Liver (tissue), 9 donors: ENCODE results near the gene CPLANE2. TPM values are rescaled to one million over a fixed set of nuclear protein-coding genes. Genes with fewer than 3 reads are reported as not detected.

Source experiments
- DNase-seq: peaks from one replicate; pipeline ENCODE4 v3.0.0-alpha.2; 2017; ENCODE audit warnings: low spot score
- H3K27ac ChIP-seq, 2 donors: one replicate each; pipeline ENCODE4 v1.7.0; 2013; ENCODE audit warnings: inconsistent platforms in 2 of 2, low read length in 2 of 2, control low read depth in 1 of 2, low read depth in 1 of 2, mild to moderate bottlenecking in 1 of 2
- H3K27me3 ChIP-seq, 4 donors: one replicate each; pipeline versions ENCODE4 v1.6.1 to v1.7.0; 2013; ENCODE audit warnings: low read length in 3 of 4, inconsistent platforms in 1 of 4, mild to moderate bottlenecking in 1 of 4, moderate library complexity in 1 of 4; ENCODE audit not compliant: control insufficient read depth in 4 of 4, insufficient read depth in 4 of 4
- H3K36me3 ChIP-seq, 4 donors: one replicate each; pipeline versions ENCODE4 v1.6.1 to v1.7.0; 2013; ENCODE audit warnings: low read length in 3 of 4, mild to moderate bottlenecking in 3 of 4, low read depth in 1 of 4, moderate library complexity in 1 of 4; ENCODE audit not compliant: control insufficient read depth in 4 of 4, insufficient read depth in 3 of 4
- H3K4me1 ChIP-seq, 4 donors: one replicate each; pipeline versions ENCODE4 v1.6.1 to v1.7.0; 2013; ENCODE audit warnings: low read length in 3 of 4, mild to moderate bottlenecking in 3 of 4, moderate library complexity in 1 of 4; ENCODE audit not compliant: control insufficient read depth in 4 of 4, insufficient read depth in 4 of 4
- H3K4me3 ChIP-seq, 3 donors: one replicate each; pipeline versions ENCODE4 v1.6.1 to v1.7.0; 2013; ENCODE audit warnings: low read length in 3 of 3, control low read depth in 1 of 3, low read depth in 1 of 3, mild to moderate bottlenecking in 1 of 3
- H3K9ac ChIP-seq, 2 donors: one replicate each; pipeline ENCODE4 v1.7.0; 2013; ENCODE audit warnings: low read length in 2 of 2, mild to moderate bottlenecking in 2 of 2, moderate library complexity in 2 of 2, control low read depth in 1 of 2, low read depth in 1 of 2
- H3K9me3 ChIP-seq, 4 donors: one replicate each; pipeline versions ENCODE4 v1.6.1 to v1.7.0; 2013; ENCODE audit warnings: low read length in 3 of 4; ENCODE audit not compliant: control insufficient read depth in 4 of 4
- EGR1 ChIP-seq, 2 donors: IDR thresholded peaks; 2 replicates each; pipeline ENCODE4 v1.6.1; 2016 to 2018; ENCODE audit warnings: antibody characterized with exemption in 2 of 2, low read depth in 2 of 2
- FOXA2 ChIP-seq: IDR thresholded peaks from 2 replicates; pipeline ENCODE4 v1.6.1; 2016; ENCODE audit warnings: antibody characterized with exemption
- GABPA ChIP-seq, 2 donors: IDR thresholded peaks in 1 of 2; conservative IDR thresholded peaks in 1 of 2; 2 replicates each; pipeline ENCODE4 v1.6.1; 2016; ENCODE audit warnings: antibody characterized with exemption in 2 of 2, mild to moderate bottlenecking in 1 of 2, moderate library complexity in 1 of 2
- HNF4A ChIP-seq, 2 donors: conservative IDR thresholded peaks; 2 replicates each; pipeline ENCODE4 v1.6.1; 2016; ENCODE audit warnings: antibody characterized with exemption in 2 of 2, mild to moderate bottlenecking in 2 of 2
- HNF4G ChIP-seq: IDR thresholded peaks from 2 replicates; pipeline ENCODE4 v1.6.1; 2016; ENCODE audit warnings: antibody characterized with exemption
- JUND ChIP-seq, 2 donors: IDR thresholded peaks; 2 replicates each; pipeline ENCODE4 v1.6.1; 2016; ENCODE audit warnings: antibody characterized with exemption in 2 of 2
- RAD21 ChIP-seq, 2 donors: IDR thresholded peaks; 2 replicates each; pipeline ENCODE4 v1.6.1; 2016; ENCODE audit warnings: antibody characterized with exemption in 2 of 2, mild to moderate bottlenecking in 2 of 2
- RXRA ChIP-seq, 2 donors: IDR thresholded peaks; 2 replicates each; pipeline ENCODE4 v1.6.1; 2017 to 2018; ENCODE audit warnings: antibody characterized with exemption in 2 of 2, mild to moderate bottlenecking in 1 of 2
- SP1 ChIP-seq: IDR thresholded peaks from 2 replicates; pipeline ENCODE4 v1.6.1; 2018; ENCODE audit warnings: antibody characterized with exemption, mild to moderate bottlenecking
- TAF1 ChIP-seq: conservative IDR thresholded peaks from 2 replicates; pipeline ENCODE4 v1.6.1; 2016; ENCODE audit warnings: antibody characterized with exemption, mild to moderate bottlenecking
- YY1 ChIP-seq: IDR thresholded peaks from 2 replicates; pipeline ENCODE4 v1.6.1; 2016; ENCODE audit warnings: antibody characterized with exemption, mild to moderate bottlenecking
- WGBS: extraction: QIAGEN DNeasy Blood & Tissue Kit; methylation state at CpG from one replicate; pipeline ENCODE4 v1.1.7; 2013; 5-methylcytosine and 5-hydroxymethylcytosine counted together
- polyA plus RNA-seq, 2 donors: library from polyadenylated mRNA; stranded (reverse) in 1 of 2; unstranded in 1 of 2; fragments of 200-250 nt in 1 of 2; fragments of >200 nt in 1 of 2; fragmentation: Nextera tagmentation in 1 of 2; extraction: Ambion mirVana in 1 of 2; gene quantifications; one replicate each; pipeline versions ENCODE4 v1.2.1 to v1.2.3, GENCODE V29; 2013 to 2015
- total RNA-seq, 2 donors: library from RNA; depleted of rRNA; stranded (reverse); fragments of >200 nt; gene quantifications; one replicate each; pipeline ENCODE4 v1.2.3, GENCODE V29; 2014
- TF ChIP-seq, protein P1 (sequence below): fragments of 150-350 bp; IDR thresholded peaks from 2 replicates; pipeline ENCODE4 v1.5.1; 2017; ENCODE audit warnings: improper control_type of control experiment, low read depth, low read length; ENCODE audit not compliant: missing input control
- TF ChIP-seq, protein P2 (sequence below): IDR thresholded peaks from 2 replicates; pipeline ENCODE4 v1.6.1; 2016; ENCODE audit warnings: antibody characterized with exemption
- TF ChIP-seq, protein P3 (sequence below): IDR thresholded peaks from 2 replicates; pipeline ENCODE4 v1.6.1; 2016; ENCODE audit warnings: antibody characterized with exemption
- TF ChIP-seq, protein P4 (sequence below): IDR thresholded peaks from 2 replicates; pipeline ENCODE4 v1.6.1; 2016; ENCODE audit warnings: antibody characterized with exemption
- TF ChIP-seq, protein P5 (sequence below): IDR thresholded peaks from 2 replicates; pipeline ENCODE4 v1.6.1; 2016; ENCODE audit warnings: antibody characterized with exemption, mild to moderate bottlenecking
- donor health status: healthy.
- donor health status: healthy.
- donor health status: healthy.
- donor health status: healthy.
- donor health status: healthy.

Gene CPLANE2
- total and polyA plus RNA-seq, 4 donors = 0.96 to 2.7 (median 2.5) TPM

DNA sequence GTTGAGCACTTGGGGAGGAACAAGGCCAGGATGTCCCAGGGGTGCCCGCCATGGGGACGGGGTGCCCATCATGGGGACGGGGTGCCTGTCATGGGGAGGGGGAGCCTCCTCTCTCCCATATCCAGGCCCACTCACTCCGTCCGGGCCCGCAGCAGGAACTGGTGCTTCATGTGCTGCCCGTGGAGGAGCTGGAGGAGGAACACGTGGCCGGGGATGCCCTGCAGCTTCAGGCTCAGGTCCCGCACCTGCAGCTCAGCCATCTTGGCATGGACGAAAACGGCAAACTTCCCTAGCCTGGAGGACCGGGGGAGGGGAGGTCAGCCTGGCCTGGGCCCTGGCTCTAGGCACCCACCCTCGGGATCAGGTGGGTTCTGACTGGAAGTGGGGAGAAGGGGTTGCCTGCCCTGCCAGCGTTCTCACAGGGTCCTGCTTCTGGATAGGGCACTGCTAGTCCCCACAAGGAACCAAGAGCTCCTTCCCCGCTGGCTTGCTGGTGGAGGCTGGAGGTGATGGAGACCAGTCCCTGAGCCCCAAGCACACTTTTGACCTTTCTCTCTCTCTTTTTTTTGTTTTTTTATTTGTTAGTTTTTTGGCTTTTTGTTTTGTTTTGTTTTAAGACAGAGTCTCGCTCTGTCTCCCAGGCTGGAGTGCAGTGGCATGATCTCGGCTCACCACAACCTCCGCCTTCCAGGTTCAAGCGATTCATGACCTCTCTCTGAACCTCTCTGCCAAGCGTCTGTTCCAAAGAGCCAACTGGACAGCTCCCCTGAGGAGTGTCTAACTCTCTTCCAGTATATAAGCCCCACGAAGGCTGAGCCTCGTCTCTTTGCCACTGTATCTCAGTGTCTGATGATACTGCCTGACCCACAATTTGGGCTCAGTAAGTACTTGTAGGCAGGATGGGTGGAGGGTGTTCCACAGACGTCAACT lies 34.4 kb downstream of the CPLANE2 start:
- Histone ChIP-seq H3K9ac (no peak overlapping the region), H3K4me1 (peaks cover 0 to 7% (median under 1%) of the 10 kb centered on the region in 4 donors), H3K9me3 (no peaks in the 10 kb centered on the region), H3K27me3 (no peaks in the 10 kb centered on the region), H3K4me3 (no peak overlapping the region), H3K27ac (no peak overlapping the region), H3K36me3 (no peaks in the 10 kb centered on the region)
- WGBS = 92% methylated on average over 24 of the region's 24 CpGs
- DNase-seq = no peak
- TF ChIP-seq RXRA (IDR thresholded peaks at IDR 0.05) = no peak
- TF ChIP-seq YY1 = no peak
- no peak for TF ChIP-seq GABPA (IDR thresholded peaks at IDR 0.05 in 1 of 2, conservative IDR thresholded peaks at IDR 0.05 in 1 of 2)
- TF ChIP-seq, protein P1, sequence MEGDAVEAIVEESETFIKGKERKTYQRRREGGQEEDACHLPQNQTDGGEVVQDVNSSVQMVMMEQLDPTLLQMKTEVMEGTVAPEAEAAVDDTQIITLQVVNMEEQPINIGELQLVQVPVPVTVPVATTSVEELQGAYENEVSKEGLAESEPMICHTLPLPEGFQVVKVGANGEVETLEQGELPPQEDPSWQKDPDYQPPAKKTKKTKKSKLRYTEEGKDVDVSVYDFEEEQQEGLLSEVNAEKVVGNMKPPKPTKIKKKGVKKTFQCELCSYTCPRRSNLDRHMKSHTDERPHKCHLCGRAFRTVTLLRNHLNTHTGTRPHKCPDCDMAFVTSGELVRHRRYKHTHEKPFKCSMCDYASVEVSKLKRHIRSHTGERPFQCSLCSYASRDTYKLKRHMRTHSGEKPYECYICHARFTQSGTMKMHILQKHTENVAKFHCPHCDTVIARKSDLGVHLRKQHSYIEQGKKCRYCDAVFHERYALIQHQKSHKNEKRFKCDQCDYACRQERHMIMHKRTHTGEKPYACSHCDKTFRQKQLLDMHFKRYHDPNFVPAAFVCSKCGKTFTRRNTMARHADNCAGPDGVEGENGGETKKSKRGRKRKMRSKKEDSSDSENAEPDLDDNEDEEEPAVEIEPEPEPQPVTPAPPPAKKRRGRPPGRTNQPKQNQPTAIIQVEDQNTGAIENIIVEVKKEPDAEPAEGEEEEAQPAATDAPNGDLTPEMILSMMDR = no peak
- TF ChIP-seq SP1 = no peak
- TF ChIP-seq, protein P2, sequence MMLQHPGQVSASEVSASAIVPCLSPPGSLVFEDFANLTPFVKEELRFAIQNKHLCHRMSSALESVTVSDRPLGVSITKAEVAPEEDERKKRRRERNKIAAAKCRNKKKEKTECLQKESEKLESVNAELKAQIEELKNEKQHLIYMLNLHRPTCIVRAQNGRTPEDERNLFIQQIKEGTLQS = no peak
- TF ChIP-seq JUND (IDR thresholded peaks at IDR 0.05) = no peak
- TF ChIP-seq, protein P3, sequence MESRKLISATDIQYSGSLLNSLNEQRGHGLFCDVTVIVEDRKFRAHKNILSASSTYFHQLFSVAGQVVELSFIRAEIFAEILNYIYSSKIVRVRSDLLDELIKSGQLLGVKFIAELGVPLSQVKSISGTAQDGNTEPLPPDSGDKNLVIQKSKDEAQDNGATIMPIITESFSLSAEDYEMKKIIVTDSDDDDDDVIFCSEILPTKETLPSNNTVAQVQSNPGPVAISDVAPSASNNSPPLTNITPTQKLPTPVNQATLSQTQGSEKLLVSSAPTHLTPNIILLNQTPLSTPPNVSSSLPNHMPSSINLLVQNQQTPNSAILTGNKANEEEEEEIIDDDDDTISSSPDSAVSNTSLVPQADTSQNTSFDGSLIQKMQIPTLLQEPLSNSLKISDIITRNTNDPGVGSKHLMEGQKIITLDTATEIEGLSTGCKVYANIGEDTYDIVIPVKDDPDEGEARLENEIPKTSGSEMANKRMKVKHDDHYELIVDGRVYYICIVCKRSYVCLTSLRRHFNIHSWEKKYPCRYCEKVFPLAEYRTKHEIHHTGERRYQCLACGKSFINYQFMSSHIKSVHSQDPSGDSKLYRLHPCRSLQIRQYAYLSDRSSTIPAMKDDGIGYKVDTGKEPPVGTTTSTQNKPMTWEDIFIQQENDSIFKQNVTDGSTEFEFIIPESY = no peak
- TF ChIP-seq HNF4A (conservative IDR thresholded peaks at IDR 0.05) = no peak
- no peak for TF ChIP-seq HNF4G
- no peak for TF ChIP-seq FOXA2
- no peak for TF ChIP-seq TAF1
- TF ChIP-seq, protein P4, sequence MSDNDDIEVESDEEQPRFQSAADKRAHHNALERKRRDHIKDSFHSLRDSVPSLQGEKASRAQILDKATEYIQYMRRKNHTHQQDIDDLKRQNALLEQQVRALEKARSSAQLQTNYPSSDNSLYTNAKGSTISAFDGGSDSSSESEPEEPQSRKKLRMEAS = no peak
- TF ChIP-seq, protein P5, sequence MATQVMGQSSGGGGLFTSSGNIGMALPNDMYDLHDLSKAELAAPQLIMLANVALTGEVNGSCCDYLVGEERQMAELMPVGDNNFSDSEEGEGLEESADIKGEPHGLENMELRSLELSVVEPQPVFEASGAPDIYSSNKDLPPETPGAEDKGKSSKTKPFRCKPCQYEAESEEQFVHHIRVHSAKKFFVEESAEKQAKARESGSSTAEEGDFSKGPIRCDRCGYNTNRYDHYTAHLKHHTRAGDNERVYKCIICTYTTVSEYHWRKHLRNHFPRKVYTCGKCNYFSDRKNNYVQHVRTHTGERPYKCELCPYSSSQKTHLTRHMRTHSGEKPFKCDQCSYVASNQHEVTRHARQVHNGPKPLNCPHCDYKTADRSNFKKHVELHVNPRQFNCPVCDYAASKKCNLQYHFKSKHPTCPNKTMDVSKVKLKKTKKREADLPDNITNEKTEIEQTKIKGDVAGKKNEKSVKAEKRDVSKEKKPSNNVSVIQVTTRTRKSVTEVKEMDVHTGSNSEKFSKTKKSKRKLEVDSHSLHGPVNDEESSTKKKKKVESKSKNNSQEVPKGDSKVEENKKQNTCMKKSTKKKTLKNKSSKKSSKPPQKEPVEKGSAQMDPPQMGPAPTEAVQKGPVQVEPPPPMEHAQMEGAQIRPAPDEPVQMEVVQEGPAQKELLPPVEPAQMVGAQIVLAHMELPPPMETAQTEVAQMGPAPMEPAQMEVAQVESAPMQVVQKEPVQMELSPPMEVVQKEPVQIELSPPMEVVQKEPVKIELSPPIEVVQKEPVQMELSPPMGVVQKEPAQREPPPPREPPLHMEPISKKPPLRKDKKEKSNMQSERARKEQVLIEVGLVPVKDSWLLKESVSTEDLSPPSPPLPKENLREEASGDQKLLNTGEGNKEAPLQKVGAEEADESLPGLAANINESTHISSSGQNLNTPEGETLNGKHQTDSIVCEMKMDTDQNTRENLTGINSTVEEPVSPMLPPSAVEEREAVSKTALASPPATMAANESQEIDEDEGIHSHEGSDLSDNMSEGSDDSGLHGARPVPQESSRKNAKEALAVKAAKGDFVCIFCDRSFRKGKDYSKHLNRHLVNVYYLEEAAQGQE = no peak
- TF ChIP-seq RAD21 (IDR thresholded peaks at IDR 0.05) = no peak
- TF ChIP-seq EGR1 (IDR thresholded peaks at IDR 0.05; ENCODE audit: low read depth in 2 of 2) = no peak
